DMS 273 (cell line): Measurements from ENCODE around the gene OR4K5.
A peak's percentile ranks its signal among the peaks of the same experiment; 100 is the strongest.
"Not testable (repeated sequence)": the region's sequence is repeated elsewhere in the genome, so short reads cannot be mapped to it uniquely, and the experiment has no call there.

Source experiments
- DNase-seq: peaks from one replicate; lab custom pipeline; 2025; ENCODE audit not compliant: unreplicated experiment; lab: John Stamatoyannopoulos, UW

Gene OR4K5

GRCh38 chr14:19920021-19920657 lies at the start of gene OR4K5:
Gene OR4K5 (plus strand): TSS chr14:19920607. CDS start chr14:19920607, 0 bp downstream.
- DNase-seq: no peak

- DNase-seq: peak; percentile 2
Observed at GRCh38 chr14:19873178-19873577, 47.2 kb upstream of the OR4K5 start.

GRCh38 chr14:19874842-19875241 lies 45.6 kb upstream of the OR4K5 start, which contains the start of gene OR4K2:
Gene OR4K2 (plus strand): TSS chr14:19875142. CDS start chr14:19876268, 1,126 bp downstream.
- DNase-seq: no peak

GRCh38 chr14:19878029-19878642 lies 42.3 kb upstream of the OR4K5 start:
- DNase-seq: peak; percentile 63

- DNase-seq: no peak
Observed at GRCh38 chr14:19895282-19895681, 25.1 kb upstream of the OR4K5 start.

GRCh38 chr14:19900999-19901398 lies 19.4 kb upstream of the OR4K5 start:
- no peak for DNase-seq

GRCh38 chr14:19902409-19902808 lies 18.0 kb upstream of the OR4K5 start:
- DNase-seq: no peak

- no peak for DNase-seq
Observed at GRCh38 chr14:19906665-19907064, 13.7 kb upstream of the OR4K5 start.

GRCh38 chr14:19911114-19911513 lies 9.3 kb upstream of the OR4K5 start:
- DNase-seq: no peak

- no peak for DNase-seq
Observed at GRCh38 chr14:19917243-19917642, 3.2 kb upstream of the OR4K5 start.

GRCh38 chr14:19917955-19918518 lies 2.4 kb upstream of the OR4K5 start:
- no peak for DNase-seq

- DNase-seq: no peak
Observed at GRCh38 chr14:19918553-19919264, 1.7 kb upstream of the OR4K5 start.

- no peak for DNase-seq
Observed at GRCh38 chr14:19930617-19931016, 10.2 kb downstream of the OR4K5 start, which contains the start of gene OR4K1. Gene OR4K1 (plus strand): TSS chr14:19930917. CDS start chr14:19935667, 4,750 bp downstream.

- DNase-seq: no peak
Observed at GRCh38 chr14:19941668-19942067, 21.3 kb downstream of the OR4K5 start.

GRCh38 chr14:19947413-19948090 lies 27.1 kb downstream of the OR4K5 start:
- DNase-seq: no peak

GRCh38 chr14:19949218-19949617 lies 28.8 kb downstream of the OR4K5 start:
- no peak for DNase-seq

- DNase-seq: not testable (repeated sequence)
Observed at GRCh38 chr14:19969735-19970134, 49.3 kb downstream of the OR4K5 start.
